Stimulated activated CD4-positive, alpha-beta T cell treated with anti-CD3 and anti-CD28 coated beads, TNF-alpha, amount 100 ng/mL, for 48 hours (primary cell): ENCODE results near the gene ZBP1.
"Not testable (repeated sequence)": the region's sequence is repeated elsewhere in the genome, so short reads cannot be mapped to it uniquely, and the experiment has no call there.

ENCODE experiments used
- DNase-seq, 3 donors: peaks; one replicate each; pipeline ENCODE4 v3.0.0-alpha.2; 2020; ENCODE audit warnings: low read depth in 3 of 3

Gene ZBP1

DNA sequence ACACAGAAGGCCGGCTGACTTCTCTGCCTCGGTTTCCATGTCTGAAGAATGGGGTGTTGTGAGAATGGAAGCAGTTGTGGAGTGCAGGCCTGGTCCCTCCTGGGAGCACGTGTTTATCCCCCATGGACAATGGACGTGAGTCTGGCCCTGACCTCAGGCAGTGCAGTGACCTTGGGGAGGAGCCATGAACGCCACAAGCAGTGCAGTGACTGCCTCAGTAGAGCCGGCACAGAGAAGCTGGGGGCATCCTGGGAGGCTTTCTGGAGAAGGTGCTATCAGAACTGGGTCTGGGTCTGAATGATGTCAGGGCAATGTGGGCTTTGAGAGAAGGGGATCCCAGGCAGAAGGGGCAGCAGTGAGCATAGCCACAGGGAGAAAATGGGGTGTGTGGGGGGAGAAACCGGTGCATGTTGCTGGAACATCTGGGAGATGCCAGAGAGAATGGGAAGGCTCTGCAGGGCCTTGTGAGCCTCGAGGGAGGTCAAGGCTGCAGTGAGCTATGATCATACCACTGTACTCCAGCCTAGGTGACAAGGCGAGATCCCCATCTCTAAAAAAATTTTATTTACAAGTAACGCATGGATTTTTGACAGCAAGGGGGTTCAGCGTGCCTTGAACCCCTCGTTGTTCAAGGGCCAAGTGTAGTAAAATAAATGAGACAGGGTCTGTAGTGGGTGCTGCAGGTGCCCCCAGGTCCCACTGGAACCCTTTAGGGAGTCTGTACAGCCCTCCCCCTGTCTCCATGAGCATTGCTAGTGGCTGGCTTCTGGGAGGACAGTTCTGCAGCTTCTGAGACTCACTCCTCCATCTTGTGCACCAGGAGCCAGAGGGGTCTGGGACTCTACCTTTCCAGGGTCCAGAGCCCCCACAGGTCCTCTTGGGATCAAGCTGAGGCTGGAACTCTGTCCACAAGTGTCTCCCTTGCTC is 27.0 kb upstream of the ZBP1 start:
- no peak for DNase-seq

DNA sequence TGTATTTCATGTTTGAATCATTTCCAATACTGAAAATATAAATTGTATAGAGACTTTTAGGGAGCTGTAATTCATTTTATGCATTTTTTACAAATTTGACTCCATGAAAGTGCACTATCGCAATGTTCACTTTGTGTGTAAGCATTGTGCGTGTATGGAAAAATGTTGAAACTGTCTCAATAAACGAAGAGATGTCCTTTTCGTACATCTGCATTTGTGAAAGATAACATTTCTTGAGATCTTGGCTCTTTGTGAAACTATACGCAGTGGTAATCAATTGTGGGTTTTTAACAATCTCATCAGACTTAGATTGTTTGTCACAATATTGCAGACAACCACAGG is 18.6 kb upstream of the ZBP1 start:
- DNase-seq, result no peak

DNA sequence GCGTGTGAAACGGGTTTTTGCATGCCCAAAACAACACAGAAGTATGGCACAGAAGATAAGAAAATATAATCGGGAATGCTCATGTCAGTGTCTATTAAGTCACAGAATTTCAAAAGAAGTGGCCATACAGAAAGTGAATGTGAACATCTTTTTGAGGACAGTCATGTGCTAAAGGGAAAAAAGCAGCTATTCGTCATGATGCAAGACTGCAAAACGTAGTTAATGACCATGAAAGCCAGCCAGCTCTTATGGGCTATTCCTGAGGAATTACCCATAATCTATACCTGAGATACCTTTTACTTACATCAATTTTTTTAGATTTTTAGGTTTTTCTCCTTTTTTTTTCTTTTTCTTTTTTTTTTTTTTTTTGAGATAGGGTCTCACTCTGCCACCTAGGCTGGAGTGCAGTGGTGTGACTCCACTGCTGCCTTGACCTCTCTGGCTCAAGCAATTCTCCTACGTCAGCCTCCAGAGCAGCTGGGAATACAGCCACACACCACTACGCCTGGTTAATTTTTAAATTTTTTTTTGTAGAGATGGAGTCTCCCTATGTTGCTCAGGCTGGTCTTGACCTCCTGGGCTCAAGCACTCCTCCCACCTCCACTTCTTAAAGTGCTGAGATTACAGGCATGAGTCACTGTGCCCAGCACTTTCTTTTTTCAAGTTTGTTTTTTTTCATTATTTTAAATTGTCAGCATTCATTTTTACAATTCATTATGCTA is 18.1 kb upstream of the ZBP1 start:
- DNase-seq, result no peak

DNA sequence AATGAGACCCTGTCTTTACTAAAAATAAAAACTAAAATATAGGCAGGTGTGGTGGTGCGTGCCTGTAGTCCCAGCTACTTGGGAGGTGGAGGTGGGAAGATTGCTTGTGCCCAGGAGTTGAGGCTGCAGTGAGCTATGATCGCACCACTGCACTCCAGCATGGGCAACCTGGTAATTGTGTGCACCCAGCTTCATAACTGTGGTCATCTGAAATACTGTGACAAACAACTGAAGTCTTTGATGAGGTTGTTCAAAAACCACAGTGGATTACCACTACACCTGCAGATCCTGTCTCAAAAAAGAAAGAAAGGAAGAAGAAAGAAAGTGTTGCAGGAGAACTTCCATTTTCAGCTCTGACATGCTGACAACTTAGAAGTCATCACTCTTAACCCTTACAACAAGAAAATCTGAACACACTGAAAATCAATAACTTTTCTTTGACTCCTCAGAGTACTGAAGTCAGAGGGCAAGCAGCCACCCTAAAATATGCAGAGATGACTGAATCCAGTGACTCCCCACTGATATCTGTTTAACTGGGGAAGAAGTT is 13.8 kb upstream of the ZBP1 start:
- DNase-seq, result no peak

DNA sequence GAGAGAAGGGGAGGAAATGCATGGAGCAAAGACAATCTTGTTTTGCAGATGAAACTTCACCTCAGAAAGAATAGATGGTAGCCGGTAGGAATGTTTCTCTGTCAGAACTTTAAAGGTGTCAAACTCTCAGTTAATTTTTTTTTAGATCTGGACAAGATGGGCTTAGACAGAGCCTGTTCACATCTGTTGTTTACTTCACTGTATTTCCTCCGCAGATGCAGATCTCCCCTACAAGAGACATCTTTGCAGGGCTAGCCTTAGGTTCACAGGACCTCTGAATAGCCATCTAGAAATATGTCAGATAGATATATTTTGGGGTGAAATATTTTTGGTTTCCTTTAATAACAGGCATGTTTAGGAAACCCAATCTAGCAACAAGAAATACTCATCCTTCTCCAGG is 12.1 kb upstream of the ZBP1 start:
- no peak for DNase-seq

DNA sequence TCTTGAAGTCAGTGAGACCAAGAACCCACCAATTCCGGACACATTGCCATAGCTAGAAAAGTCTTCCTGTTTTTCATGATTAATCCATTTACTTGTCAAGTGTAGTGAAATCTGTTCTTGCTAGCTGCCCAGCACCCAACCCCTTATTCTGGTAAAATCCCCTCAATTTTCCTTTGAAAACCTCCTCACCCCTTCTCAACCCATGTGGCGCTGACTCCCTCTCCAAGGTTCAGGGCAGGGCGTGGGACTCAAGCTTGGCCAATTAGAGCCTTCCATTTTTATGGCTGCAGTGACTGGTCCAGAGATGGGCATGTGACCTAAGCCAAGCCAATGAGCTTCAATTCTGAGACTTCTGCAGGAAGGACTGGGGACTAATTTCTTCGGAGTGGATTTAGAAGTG is 9.8 kb upstream of the ZBP1 start:
- peak in 1 of 3 donors; percentile 52 for DNase-seq

DNA sequence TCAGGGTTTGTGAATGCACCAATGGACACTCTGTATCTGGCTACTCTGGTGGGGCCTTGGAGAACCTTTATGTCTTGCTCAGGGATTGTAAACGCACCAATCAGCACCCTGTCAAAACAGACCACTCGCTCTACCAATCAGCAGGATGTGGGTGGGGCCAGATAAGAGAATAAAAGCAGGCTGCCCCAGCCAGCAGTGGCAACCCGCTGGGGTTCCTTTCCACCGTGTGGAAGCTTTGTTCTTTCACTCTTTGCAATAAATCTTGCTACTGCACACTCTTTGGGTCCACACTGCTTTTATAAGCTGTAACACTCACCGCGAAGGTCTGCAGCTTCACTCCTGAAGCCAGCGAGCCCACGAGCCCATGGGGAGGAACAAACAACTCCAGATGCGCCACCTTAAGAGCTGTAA is 9.3 kb upstream of the ZBP1 start:
- not testable (repeated sequence) for DNase-seq

DNA sequence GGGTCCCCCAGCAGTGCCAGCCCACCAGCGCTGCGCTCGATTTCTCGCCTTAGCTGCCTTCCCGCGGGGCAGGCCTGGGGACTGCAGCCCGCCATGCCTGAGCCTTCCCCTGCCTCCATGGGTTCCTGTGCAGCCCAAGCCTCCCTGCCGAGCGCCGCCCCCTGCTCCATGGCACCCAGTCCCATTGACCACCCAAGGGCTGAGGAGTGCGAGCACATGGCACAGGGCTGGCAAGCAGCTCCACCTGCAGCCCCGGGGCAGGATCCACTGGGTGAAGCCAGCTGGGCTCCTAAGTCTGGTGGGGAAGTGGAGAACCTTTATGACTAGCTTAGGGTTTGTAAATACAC is 8.7 kb upstream of the ZBP1 start:
- DNase-seq, result not testable (repeated sequence)

DNA sequence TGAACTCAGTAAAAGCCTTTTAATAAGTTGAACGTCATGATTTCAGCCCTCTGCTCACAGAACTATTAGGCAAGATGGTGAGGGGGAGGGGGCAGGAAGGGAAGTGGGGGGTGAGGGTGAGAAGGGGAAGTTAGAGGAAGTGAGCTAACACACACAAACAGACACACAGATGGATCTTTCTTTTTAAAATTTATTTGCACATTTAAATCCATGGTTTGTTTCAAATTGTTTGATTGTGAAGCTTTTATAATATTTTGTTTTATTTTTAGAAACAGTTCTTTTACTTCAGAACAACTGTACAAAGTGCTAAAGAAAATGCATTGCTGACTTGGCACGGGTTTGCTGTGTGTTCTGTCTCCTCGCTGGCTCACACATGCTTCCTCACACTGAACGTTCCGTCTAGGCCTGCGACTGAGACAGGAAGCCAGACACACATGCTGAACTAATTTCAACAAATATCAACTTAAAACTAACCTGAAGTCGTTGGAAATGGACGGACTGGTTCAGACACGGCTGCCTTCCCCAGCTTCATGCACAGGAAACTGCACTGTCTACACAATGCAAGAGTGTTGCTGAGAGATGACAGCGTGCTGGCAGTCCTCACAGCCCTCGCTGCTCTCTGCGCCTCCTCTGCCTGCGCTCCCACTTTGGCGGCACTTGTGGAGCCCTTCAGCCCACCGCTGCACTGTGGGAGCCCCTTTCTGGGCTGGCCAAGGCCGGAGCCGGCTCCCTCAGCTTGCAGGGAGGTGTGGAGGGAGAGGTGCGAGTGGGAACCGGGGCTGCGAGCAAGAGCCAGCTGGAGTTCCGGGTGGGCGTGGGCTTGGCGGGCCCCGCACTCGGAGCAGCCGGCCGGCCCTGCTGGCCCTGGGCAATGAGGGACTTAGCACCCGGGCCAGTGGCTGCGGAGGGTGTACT is 8.1 kb upstream of the ZBP1 start:
- DNase-seq, result peak in 1 of 3 donors; percentile 52

DNA sequence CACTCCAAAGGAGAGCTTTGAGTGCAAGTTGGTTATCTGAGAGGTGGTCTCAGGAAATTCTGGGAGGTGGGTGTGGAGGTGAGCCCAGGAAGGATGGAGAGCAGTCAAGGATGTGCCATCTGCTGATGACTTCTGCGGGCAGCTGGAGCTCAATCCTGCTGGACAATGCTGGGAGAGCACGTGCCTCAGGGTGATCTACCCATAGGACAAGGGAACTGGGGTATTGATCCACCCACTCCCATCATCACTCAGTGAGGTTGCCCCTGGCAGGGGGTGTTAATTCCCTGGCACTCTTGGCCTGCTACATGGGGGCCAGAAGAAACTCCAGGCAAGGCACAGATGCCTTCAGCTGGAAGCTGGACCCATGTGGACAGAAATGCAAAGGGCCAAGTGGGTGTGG is 7.1 kb upstream of the ZBP1 start:
- DNase-seq, result no peak

DNA sequence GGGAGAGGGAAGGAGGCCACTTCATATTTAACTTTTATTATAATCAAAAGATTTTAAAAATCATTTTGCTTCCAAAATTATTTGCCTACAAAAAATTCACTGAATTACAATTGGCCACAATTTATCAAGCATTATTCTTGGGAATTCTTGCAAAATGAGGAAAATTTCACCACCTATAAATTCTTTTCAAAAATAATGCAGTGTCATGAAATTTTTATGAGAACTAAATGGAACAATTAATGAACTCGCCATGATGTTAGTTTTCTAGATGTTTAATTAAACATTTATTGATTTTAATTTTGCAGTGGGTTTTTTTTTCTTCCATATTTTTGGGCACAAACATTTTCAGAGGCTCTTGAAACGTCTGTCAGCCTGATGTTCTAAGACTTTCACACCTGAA is 5.8 kb upstream of the ZBP1 start:
- DNase-seq, result no peak

DNA sequence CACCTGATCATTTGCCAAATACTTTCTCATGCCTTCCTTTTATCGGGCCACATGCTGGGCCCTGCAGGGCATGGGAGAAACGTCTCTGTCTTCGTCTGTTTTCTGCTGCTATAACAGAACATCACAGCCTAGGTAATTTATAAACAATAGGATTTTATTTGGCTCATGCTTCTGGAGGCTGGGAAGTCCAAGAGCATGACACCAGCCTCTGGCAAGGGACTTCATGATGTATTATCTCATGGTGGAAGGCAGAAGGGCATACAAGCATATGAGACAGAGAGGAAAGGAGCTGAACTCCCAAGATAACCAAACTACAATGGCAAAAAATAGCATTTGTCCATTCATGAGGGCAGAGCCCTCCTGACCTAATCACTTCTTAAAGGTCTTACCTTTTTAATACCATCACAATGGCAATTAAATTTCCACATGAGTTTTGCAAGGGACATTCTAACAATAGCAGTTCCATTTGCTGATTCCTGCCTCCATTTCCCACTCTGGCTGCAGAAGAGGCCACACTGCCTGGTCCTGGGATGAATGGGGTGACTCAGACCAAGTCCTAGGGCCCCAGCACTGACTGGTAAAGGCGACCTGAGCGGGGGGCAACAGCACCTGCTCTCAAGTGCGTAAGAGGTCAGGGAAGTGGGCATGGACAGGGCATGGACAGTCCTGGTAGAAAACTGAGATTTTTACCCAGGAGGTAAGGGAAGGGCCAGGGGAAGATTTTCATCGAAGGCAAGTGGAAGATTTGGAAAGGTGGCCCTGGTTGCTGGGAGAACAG is 5.1 kb upstream of the ZBP1 start:
- DNase-seq, result no peak

DNA sequence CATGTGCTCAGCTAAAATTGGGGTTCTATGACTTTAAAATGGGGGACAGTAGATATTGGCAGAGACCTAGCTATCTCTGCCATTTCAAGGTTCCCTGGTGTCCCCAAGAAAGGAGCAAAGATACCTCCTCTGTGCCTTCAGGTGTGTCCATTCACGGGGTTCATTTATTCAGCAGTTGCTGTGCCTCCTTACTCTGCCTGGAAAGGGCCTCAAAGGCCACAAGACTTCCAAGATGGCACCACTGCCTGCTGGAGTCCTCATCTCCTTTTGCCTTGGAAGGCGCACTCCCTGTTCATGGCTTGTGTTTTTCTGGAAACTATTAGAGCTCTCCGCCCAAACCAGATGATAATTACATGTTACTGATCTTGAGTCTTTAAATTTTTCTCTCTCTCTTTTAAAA is 3.9 kb upstream of the ZBP1 start:
- DNase-seq, result no peak

DNA sequence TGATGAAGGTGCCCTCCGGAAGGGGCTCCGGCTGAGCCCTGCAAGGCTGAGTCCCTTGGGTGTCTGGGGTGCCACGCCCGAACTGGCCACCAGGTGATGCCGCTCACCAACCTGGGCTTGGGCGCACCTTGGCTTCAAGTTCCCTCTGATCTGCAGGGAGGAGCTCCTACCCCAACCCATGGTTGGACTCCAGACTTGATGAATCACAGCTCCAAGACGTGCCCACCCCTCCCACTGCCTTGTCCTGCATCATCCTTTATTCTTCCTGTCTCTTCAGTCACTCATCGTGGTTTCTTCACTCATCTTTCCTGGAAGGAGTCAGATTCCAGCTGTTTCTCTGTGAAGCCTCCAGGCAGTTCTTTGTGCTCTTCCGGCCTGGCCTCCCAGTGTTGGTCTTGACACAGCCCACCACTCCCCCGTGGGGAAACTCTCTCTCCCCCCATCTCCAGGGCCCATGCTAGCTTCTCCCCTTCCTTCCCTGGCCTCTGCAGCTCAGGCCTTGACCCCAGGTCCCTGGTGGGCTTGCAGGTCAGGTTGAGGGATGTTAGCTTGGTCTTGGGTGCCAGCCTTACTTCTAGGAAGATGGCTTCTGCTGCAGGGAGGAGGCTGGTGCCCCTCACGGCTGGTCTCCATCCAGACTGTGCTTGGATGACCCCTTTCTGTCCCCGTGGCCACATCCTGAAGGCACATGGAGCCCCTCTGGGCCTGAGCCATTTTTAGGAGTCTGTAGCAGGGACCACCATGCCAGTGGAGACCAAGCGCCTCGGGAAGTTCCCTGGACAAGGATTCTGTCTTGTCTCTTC is 2.6 kb upstream of the ZBP1 start:
- peak in 2 of 3 donors; percentile 59 to 64 for DNase-seq

DNA sequence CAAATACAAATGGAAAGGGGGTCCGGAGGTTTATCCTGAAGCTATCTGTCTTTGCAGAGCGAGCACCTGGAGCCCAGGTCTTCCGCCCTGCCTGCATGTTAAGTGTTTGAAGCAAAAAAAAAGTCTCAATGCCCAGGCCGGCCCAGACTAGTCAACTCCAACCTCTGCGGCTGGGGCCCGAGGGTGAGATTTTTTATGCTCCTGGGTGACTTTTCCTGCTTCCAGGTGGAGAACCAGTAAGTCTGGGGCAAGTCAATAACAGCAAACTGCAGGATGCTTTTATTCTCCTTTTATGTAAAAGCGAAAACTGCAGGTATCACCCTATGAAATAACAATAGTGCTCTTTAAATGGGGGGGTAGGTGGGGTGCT is 2.0 kb upstream of the ZBP1 start:
- DNase-seq, result no peak

DNA sequence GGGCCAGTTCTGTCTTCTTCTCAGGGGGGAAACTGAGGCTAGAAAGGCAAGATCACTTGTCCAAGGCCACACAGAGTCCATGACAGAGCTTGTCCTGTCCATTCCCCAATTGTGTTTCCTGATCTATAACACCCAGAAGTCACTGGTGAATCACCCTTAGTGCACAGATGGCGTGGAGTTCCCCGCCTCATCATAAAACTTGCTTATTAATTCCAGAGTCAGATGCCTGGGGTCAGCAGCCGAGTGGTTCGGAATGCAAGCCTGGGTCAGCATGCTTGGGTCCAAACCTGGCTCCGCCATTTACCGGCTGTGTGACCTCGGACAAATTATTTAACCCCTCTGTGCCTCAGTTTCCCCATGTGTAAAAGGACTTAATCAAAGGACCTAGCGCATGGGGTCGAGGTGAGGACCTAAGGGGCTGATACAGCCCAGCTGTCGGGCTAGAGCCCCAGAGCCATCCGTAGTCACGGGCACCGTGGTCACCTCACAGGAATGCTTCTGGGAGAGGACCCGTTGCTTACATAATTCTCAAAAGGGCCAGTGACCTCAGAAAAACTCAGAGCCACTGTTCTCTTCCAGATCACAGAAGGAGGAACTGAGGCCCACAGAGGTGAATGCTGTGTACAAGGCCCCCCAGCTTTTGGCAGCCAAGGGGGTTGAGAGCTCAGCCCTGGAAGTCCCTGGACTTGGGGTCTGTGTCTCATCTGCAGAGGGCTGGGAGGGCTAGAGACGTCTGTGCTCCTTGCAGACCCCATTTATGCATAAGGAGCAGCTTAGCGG is 1.4 kb upstream of the ZBP1 start:
- DNase-seq, result no peak

DNA sequence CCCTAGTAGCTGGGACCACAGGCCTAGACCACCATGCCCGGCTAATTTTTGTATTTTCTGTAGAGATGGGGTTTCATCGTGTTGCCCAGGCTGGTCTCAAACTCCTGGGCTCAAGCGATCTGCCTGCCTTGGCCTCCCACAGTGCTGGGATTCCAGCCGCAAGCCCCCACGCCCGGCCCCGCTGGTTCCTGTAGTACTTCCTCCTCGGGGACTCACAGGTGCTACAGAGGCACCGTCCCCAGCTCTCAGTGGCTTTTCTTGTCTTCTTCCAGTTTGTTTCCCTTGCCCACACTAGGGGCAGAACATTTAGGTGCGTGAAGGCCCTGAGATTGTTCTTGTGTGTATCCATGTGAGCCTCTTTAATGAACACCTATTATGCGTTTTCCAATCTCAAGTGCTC is 773 bp upstream of the ZBP1 start:
- no peak for DNase-seq

DNA sequence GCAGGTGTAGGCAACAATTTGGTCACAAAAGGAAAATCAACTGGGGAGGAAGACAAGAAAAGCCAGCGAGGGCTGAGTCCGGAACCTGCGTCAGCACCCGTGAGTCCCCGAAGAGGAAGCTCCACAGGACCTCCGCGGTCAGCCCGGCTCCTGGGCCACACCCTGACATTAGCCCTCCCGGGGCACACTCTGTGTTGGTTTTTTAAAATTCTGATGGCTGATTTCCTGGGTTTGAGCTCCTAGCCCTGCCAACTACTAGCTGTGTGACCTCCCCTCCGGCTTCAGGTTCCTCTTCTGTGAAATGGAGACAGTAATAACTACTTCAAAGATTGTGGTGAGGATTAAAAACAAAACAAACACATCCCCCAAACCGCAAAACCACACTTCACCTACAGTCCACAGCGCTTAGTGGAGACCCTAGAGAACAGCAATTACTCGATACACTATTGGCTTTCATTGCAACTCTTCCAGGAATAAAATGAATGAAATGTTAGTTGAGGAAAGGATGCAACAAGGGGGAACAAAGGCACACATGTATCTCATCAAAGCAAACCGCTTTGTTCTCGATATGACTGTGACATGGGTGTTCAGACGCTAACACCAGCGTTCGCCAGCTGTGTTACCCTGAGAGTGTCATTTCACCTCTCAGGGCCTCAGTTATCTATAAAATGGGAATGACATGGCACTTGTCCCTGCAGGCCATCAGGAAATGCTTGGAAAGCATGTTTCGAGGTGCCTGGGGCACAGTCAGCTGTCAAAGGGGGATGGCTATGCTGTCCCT is 985 bp downstream of the ZBP1 start:
- DNase-seq, result peak in 2 of 3 donors; percentile 44 to 64

DNA sequence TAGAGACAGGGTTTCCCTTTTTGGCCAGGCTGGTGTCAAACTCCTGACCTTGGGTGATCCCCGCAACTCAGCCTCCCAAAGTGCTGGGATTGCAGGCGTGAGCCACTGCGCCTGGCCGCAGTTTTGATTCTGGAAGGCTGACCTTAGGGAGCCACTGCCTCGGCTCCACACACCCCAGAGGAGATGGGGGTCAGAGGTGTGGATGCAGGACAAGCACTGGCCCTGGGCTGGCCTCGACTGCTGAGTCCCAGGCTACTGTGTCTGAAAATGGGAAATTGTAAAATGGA is 1.5 kb downstream of the ZBP1 start:
- no peak for DNase-seq
